DOHH2 (cell line): ENCODE measurements around the gene THTPA.

ENCODE experiments used
- CTCF ChIP-seq: fragments of 200-600 bp; sonication (generic); IDR thresholded peaks from one replicate; pipeline ENCODE4 v1.5.1; 2014; ENCODE audit warnings: antibody characterized with exemption, mild to moderate bottlenecking, low read depth, low read length; ENCODE audit not compliant: poor library complexity, severe bottlenecking
- EZH2phosphoT487 ChIP-seq: fragments of 200-600 bp; sonication (generic); IDR thresholded peaks from 2 replicates; pipeline ENCODE4 v1.6.1; 2017; ENCODE audit warnings: borderline replicate concordance, mild to moderate bottlenecking, antibody characterized with exemption, low read length, moderate library complexity, mixed read lengths

- TF ChIP-seq CTCF: no peak
- no peak for TF ChIP-seq EZH2phosphoT487
Observed at GRCh38 chr14:23603103-23603502, 47.0 kb downstream of the THTPA start.
